IPS-11a (cell line): ENCODE measurements around the gene ATG2A.

Experiments used
- H3K4me3 ChIP-seq: one replicate; pipeline ENCODE4 v1.5.1; 2013; ENCODE audit warnings: low read depth, low read length, control low read depth

Gene ATG2A

DNA sequence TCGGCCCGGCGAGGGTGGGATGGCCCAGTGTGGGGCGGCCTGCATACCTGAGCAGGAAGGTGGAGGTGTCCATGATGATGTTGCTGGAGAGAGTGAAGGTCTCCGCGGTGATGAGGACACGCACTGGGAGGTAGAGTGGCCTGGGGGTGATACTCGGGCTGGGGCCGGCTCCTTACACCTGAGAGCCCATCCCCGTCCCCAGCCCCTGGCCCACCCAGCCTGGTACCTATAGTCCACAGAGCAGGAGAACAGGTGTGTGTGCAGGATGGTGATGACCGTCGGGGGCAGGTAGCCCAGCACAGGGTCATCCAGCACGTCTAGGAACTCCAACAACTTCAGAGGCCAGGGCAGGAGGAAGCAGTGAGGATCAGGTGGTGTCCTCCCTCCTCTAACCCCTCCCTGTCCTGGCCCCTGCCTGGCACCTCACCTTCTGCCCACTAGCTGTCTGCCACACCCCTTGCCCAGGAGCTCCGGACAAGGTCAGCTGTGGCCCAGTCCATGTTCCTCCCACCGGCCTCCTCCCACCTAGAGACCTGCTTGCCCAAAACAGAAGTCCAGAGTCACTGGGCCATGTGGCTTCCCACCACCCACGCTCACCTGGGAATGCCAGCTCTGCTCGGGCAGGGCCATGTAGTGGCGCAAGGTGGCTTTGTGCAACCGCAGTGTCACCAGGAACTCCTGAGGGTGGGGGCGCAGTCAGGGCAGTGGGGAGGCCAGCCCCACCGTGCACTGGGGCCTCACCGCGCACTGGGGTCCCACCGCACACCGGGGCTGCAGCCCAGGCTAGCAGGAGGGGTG lies 11.3 kb downstream of the ATG2A start:
- no peak overlapping the region for H3K4me3 ChIP-seq

- no peak overlapping the region for H3K4me3 ChIP-seq
These were observed 13.6 kb downstream of the ATG2A start for GRCh38 chr11:64903291-64903833.

- no peak overlapping the region for H3K4me3 ChIP-seq
These were observed 14.7 kb downstream of the ATG2A start for GRCh38 chr11:64902102-64902900.

- no peak overlapping the region for H3K4me3 ChIP-seq
These were observed 16.2 kb downstream of the ATG2A start for GRCh38 chr11:64900774-64901173.

GRCh38 chr11:64900263-64900678 lies 16.7 kb downstream of the ATG2A start:
- H3K4me3 ChIP-seq = no peak overlapping the region

- no peak overlapping the region for H3K4me3 ChIP-seq
These were observed 18.5 kb downstream of the ATG2A start for GRCh38 chr11:64898541-64898940.

DNA sequence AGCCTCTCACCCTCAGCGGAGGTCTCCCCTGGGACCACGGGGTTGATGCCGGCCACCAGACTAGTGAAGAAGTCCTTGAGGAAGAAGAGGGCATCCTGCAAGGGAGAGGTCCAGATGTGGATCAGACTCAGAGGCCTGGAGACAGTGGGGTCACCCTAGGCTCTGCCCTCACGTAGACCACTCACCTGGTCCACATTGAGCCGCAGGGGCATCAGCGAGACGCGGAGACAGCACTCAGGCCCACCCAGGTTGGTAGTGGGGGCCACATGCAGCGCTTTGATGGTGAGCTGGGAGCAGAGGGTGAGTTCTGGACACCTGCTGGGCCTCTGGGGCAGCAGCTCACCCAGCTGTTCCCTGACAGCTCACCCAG lies 18.9 kb downstream of the ATG2A start:
- H3K4me3 ChIP-seq = no peak overlapping the region

DNA sequence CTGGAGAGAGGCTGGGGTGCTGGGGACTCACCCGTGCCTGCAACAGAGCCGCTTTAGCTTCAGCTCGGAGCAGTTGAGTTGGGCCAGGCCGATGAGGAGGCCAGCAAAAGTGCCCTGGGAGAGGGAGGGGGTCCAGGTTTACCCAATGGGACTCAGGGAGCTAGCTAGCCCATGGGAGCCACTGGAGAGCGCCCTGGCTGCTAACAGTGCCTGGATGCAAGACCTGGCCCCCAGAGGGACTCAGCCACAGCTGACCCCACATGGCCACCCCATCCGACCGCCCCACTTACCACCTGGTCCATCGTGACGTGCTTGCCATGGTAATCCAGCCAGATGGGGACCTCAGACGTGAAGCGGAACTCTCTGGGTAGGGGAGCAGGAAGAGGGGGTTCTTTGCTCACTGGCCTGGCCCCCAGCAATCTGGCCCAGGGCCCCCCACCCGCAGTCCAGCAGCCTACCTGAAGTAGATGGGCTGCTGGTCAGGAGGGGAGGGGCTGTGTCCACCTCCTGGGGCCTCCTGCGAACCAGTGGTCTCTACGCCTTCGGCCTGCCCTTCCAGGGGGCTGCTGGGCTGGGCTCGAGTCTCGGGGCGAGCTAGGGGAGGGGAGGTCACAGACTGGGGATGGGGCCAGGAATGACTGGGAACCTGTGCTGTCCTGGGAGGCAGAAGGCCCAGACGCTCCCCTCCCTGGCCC lies 19.5 kb downstream of the ATG2A start:
- H3K4me3 ChIP-seq = no peak overlapping the region

DNA sequence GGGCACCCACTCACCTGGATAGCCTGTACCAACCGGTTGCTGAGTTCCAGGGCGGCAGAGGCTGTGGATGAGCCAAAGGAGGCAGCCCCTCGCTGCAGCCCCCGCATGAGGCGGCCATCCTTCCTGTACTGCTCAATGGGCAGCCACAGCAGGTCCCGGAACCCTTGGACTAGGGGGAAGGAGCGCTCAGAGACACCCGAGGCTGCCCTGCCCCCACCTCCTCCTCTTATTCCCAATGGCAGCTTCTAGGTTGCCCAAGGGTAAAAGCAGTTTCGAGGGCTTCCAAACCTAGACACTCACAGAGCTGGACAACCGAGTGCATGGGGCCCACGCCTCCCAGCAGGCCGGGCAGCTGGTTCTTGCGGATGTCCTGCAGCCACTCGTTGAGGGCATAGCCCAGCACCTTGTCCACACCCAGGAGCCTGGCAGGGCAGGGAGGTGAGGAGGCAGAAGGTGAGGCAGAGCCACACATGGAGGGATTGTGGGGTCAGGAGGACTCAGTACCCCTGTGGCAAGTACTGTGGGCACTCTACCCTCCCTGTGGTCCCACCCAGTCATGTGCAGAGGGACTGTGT lies 20.5 kb downstream of the ATG2A start:
- H3K4me3 ChIP-seq = no peak overlapping the region

DNA sequence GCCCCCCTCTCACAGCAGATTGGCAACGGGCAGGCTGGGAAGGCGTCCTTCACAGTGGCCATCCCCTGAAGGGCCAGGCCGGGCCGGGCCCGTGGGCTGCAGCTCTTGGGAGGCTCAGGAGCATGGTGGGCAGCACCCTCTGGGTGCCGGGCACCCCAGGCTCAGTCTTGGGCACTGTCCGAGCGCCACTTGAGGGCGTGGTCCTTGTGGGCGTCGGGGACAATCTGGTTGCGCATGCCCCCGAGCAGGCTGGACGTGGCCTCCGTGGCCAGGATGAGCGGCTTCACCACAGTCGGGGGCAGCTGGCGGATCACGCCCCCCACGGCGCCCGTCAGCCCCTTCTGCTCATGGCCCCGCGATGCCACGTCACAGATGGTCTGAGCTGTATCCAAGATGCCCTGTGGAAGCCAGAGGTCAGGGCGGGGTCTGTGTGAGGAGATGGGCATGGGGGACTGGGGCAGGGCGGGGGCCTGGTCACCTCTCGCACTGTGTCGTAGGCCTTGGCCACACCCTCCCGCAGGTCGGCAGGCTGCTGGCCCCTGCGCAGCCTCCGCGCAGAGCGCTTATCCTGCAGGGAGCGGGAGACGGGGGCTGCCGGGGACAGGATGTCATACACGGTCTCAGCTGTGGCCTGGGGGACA lies 22.1 kb downstream of the ATG2A start:
- no peak overlapping the region for H3K4me3 ChIP-seq

DNA sequence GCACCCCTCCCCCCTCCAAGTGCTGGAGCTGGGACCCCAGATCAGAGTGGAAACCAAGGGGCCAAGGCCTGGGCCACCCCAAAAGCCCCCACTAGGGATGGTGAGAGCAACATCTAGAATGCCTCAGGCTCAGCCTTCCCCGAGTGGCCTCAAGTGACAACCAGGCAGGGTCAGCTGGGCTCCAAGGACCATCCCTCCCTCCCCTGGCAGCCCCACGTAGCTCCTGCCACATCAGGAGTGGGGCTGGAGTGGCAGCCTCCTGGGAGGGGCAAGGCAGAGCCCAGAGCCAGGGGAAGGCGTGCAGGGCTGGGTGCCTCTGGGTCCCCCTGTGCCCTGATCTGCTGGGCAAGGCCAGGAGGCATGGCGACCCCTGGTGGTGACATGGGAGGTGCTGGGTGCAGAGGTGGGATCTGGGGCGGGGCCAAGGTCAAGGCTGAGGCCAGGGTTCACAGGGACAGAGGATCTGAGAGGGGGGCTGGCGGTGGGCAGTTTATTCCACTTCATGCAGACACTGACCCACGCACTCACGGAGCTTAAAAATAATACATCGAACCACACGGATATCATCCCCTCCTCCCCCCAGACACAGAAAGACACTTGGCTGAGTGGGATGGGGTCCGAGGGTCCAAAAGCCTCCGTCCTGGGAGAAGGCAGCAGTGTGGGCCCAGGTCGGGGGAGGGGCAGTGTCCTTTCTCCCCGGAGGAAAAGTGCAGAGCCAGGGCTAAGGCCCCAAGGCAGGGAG lies 22.8 kb downstream of the ATG2A start:
- no peak overlapping the region for H3K4me3 ChIP-seq

- H3K4me3 ChIP-seq = no peak overlapping the region
These were observed 23.6 kb downstream of the ATG2A start for GRCh38 chr11:64893194-64894069.

GRCh38 chr11:64892838-64893193 lies 24.2 kb downstream of the ATG2A start:
- H3K4me3 ChIP-seq = no peak overlapping the region

- no peak overlapping the region for H3K4me3 ChIP-seq
These were observed 24.6 kb downstream of the ATG2A start for GRCh38 chr11:64892411-64892831.

DNA sequence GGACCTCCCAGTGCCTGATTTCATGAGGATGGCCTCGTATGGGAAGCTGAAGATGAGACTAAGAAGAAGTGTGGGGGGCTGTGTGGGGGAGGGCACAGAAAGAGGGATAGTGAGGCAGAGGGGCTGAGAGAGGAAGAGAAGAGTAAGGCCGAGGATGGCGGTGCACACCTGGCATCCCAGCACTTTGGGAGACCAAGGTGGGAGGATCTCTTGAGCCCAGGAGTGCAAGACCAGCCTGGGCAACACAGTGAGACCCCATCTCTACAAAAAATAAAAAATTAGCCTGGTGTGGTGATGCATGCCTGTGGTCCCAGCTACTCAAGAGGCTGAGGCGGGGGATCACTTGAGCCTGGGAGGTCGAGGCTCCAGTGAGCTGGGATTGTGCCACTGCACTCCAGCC lies 25.1 kb downstream of the ATG2A start:
- H3K4me3 ChIP-seq = no peak overlapping the region

DNA sequence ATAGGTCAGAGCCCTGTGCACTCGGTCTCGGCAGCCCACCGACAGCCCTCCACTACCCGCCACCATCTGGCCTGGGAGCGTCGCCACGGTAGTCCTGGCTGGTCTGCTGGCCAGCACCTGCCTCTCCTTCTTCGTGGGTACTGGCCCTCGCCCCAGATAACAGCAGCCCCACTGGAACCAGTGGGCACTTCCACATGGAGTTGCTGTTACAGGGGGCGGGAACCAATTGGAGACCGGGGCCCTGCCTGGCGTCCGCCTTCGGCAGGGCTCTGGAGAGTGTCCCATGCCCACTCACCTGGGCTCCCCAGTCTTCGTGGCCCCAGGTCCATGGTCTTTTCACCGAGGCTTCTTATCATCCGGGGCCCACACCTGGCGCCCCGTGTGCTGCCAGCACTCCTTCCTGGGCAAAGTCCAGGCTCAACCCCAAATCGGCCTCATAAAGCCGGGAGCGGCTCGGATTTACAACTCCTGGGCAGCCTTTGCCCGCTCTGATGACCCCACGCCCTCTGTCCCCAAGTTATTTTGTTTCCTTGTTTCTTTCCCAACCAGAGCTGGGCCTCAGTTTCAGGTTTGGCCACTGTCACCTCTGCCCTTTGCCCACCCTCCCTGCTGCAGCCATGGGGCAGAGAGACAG lies 25.7 kb downstream of the ATG2A start:
- H3K4me3 ChIP-seq = no peak overlapping the region

DNA sequence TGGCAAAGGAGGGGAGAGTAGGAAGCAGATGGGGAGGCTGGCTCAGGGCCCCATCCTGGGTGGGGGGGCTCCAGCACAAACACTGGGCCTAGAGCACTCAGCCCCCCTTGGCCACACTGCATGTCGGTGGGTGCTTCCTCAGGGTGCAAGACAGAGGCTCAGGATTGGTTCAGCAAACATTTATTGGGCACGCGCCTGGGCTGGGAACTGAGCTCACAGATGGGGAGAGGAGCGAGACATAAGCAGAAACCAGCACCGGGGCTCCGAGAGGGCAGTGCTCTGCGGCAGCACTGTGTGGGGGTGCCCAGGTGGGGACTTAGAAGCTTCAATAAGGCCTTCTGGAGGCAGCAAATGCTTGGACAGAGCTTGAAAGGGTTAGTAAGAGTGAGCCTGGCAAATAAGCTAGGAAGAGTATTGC lies 26.5 kb downstream of the ATG2A start:
- H3K4me3 ChIP-seq = no peak overlapping the region

DNA sequence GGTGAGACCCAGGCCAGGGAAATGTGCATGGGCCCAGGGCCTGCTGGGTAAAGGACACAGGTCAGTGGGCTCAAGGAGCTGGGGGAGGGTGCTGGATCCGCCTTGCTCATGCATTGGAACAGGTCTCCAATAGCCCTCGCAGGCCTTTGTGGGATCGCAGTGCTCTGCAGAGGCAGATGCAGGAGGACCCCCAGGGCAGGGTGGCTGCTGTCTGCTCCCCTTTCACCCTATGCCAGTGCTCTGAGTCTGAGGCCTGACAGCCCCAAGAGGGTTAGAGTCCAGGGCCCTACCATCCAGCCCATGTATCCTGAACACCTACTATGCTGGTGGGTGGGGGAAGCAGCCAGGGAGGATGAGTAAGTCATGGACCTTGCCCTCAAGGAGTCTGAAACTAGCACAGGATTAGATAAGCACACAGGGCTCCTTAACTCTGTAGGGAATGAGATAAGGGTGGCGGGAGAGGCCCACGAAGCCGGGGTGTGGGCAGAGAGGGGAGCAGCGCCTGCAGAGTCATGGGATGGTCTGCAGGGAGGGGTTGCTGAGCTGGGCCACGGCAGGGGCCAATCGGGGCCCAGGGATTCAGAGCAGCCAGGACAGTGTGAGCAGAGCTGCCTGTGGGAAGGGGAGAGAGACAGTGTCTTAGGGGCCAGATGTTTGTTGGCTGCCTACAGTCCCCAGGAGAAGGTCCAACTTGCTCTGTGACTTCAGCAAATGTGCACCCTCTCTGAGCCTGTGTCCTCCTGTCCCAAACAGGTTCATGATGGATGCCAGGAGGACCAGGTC lies 28.1 kb downstream of the ATG2A start:
- no peak overlapping the region for H3K4me3 ChIP-seq
